Mucosa of descending colon (tissue), 3 donors: ENCODE data around the gene CDKAL1. TPM values are rescaled to one million over a fixed set of nuclear protein-coding genes. Genes with fewer than 3 reads are reported as not detected.

Source experiments
- ATAC-seq: fragments of 200-7000 bp; cut with Tn5 transposase; one replicate; pipeline ENCODE4 v1.9.1; 2020; ENCODE audit warnings: mild to moderate bottlenecking, moderate library complexity
- DNase-seq, 3 donors: peaks; one replicate each; pipeline ENCODE4 v3.0.0-alpha.2; 2020
- H3K36me3 ChIP-seq: fragments of 200-600 bp; one replicate; pipeline ENCODE4 v1.8.0; 2021; ENCODE audit warnings: low read depth, mild to moderate bottlenecking
- H3K4me1 ChIP-seq: fragments of 200-600 bp; one replicate; pipeline ENCODE4 v1.8.0; 2021; ENCODE audit warnings: low read depth, mild to moderate bottlenecking
- H3K4me3 ChIP-seq: fragments of 200-600 bp; one replicate; pipeline ENCODE4 v1.8.0; 2021; ENCODE audit warnings: mild to moderate bottlenecking
- H3K9me3 ChIP-seq: fragments of 200-600 bp; one replicate; pipeline ENCODE4 v1.8.0; 2021; ENCODE audit warnings: mild to moderate bottlenecking
- intact Hi-C, 2 donors: fragments of 100-400 bp; cut with DNase I in 1 of 2; cut with micrococcal nuclease in 1 of 2; formaldehyde crosslinking; loops; one replicate each; pipeline versions ENCODE4 v1.11.0 to v1.11.1; 2022; cut with DNase I, micrococcal nuclease
- total RNA-seq, 3 donors: library from RNA; stranded (reverse); fragmentation: NEBNext Ultra II Directional in 2 of 3; extraction: Animal tissue kit (Norgen Biotek cat#: 25700) in 2 of 3; gene quantifications; one replicate each; pipeline versions ENCODE4 v1.2.1 to v1.2.4, GENCODE V29; 2021 to 2023
- TF ChIP-seq, protein P1 (sequence below): fragments of 200-600 bp; IDR thresholded peaks from one replicate; pipeline ENCODE4 v1.8.0; 2022; ENCODE audit warnings: antibody characterized with exemption, mild to moderate bottlenecking
- donor health status: DM: no; HTN: no; CAD: no; lungs with moderate emphysema.
- donor health status: DM: no; HTN: no; CAD: no.
- donor health status: DM: no; HTN: yes; CAD: no.

The CDKAL1 gene
- total RNA-seq, 3 donors from 2014 or later: 13.4 to 15.5 (median 15.3) TPM

DNA sequence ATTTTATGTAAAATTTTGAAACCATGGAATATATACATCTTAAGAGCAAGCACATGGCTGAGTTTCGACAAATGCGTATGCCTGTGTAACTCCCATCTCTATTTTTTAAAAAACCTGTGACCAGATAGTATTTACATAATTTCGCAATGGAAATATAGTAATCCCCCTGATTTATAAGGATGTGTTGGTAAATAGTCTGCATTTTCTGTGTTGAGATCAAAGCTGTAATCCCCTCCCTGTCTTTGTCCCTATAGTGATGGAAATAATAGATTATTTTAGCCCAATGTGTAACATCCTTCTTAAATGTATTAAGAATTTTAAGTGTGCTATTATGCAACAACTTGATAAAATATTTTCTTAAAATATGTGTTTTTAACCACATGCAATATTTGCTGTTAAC lies 267.3 kb downstream of the CDKAL1 start:
- DNase-seq (no peak), ATAC-seq (no peak)
- Histone ChIP-seq H3K36me3 (no peaks in the 10 kb centered on the region), H3K4me1 (no peaks in the 10 kb centered on the region), H3K9me3 (no peaks in the 10 kb centered on the region), H3K4me3 (no peak overlapping the region)
- TF ChIP-seq, protein P1, sequence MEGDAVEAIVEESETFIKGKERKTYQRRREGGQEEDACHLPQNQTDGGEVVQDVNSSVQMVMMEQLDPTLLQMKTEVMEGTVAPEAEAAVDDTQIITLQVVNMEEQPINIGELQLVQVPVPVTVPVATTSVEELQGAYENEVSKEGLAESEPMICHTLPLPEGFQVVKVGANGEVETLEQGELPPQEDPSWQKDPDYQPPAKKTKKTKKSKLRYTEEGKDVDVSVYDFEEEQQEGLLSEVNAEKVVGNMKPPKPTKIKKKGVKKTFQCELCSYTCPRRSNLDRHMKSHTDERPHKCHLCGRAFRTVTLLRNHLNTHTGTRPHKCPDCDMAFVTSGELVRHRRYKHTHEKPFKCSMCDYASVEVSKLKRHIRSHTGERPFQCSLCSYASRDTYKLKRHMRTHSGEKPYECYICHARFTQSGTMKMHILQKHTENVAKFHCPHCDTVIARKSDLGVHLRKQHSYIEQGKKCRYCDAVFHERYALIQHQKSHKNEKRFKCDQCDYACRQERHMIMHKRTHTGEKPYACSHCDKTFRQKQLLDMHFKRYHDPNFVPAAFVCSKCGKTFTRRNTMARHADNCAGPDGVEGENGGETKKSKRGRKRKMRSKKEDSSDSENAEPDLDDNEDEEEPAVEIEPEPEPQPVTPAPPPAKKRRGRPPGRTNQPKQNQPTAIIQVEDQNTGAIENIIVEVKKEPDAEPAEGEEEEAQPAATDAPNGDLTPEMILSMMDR: no peak
- intact Hi-C loops: no loop called here

- ATAC-seq: no peak
- TF ChIP-seq, protein P1: no peak
- H3K36me3 ChIP-seq: no peaks in the 10 kb centered on the region
- no peaks in the 10 kb centered on the region for H3K9me3 ChIP-seq
- no peaks in the 10 kb centered on the region for H3K4me1 ChIP-seq
- no peak overlapping the region for H3K4me3 ChIP-seq
- no peak for DNase-seq
- intact Hi-C loops: no loop called here
These were observed 268.3 kb downstream of the CDKAL1 start for GRCh38 chr6:20802596-20802995.

DNA sequence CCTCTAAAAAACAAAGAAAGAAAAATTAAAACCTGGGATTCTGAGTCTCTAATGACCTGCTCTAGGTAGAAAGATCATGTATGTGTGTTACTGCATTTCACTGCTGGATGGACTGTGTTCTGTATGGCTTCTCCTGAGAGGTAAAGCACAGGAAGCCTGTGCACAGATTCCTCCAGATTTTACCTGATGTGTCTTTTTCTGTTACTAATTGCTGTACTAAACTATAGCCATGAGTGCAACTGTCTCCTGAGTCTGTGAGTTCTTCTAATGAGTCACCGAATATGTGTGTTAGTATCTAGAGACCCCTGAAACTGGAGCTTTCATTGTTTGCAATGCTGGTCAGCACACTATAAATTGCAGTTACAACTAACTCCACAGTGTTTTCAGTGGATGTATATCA lies 270.8 kb downstream of the CDKAL1 start:
- no peak for ATAC-seq

DNA sequence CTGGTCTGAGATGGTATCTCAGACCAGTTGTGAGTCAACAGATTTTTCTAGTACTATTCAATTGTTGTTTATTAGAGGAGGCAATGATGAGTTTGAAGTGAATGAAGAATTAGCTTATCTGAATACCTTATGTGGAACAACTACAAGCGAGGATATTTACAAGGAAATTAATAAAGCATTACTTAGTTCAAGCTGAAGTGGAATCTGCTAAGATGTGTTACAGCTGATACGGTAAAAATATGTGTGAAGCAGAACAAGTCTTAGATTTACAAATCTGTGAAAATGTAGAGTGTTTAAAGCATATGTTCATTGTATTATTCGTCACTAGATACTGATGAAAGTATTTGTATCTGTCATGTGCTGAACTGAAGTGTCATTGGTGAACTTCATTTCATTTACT lies 272.4 kb downstream of the CDKAL1 start:
- DNase-seq: no peak
- intact Hi-C loops: no loop called here
- Histone ChIP-seq H3K36me3 (no peaks in the 10 kb centered on the region), H3K4me1 (no peaks in the 10 kb centered on the region), H3K4me3 (no peak overlapping the region), H3K9me3 (no peaks in the 10 kb centered on the region)
- TF ChIP-seq, protein P1: no peak
- no peak for ATAC-seq

More for the DNA sequence above, 270.8 kb downstream of the CDKAL1 start:
- Histone ChIP-seq H3K9me3 (no peaks in the 10 kb centered on the region), H3K4me3 (no peak overlapping the region), H3K4me1 (no peaks in the 10 kb centered on the region), H3K36me3 (no peaks in the 10 kb centered on the region)
- TF ChIP-seq, protein P1: no peak
- intact Hi-C loops: no loop called here
- no peak for DNase-seq

DNA sequence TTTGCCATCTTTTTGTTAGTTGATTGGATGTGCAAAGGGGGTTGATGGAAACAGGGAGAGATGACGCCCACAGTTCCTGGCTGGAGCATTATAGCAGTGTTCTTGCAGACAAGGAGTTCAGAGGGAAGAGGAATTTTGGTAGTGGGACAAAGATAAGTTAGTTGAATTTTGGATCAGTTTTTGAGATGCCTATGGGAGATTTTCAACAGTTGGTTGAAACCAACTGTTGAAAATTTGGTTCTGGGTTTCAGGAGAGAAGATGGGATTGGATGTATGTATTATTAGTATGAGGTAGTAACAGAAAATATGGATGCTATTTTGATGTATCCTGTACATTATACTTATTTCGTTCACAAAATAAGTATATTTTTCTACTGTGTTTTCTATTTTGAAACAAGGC lies 274.2 kb downstream of the CDKAL1 start:
- intact Hi-C loops: no loop called here
- TF ChIP-seq, protein P1: no peak

DNA sequence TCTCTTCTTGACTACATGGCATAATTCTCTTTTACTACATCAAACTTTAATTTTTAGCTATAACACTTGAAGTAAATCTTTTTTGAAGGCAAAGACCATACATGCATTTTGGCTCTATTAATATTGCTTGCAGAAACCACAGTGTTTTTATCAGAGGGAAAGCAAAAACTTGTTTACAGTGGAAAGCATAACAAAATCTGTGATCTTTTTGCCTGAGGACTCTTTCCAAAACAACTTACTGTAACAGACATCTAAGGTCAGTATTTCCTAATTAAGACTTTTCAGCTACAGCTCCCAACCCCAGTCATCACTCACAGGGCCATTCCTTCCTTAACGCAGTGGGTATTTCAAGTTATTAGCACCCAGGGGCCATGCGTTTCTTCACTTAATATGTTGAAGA lies 274.7 kb downstream of the CDKAL1 start:
- H3K4me1 ChIP-seq: no peaks in the 10 kb centered on the region
- ATAC-seq: no peak
- no peaks in the 10 kb centered on the region for H3K36me3 ChIP-seq
- H3K4me3 ChIP-seq: no peak overlapping the region
- no peaks in the 10 kb centered on the region for H3K9me3 ChIP-seq
- intact Hi-C loops: no loop called here
- TF ChIP-seq, protein P1: no peak
- no peak for DNase-seq

More for the DNA sequence above, 274.2 kb downstream of the CDKAL1 start:
- Histone ChIP-seq H3K4me1 (no peaks in the 10 kb centered on the region), H3K9me3 (no peaks in the 10 kb centered on the region), H3K36me3 (no peaks in the 10 kb centered on the region), H3K4me3 (no peak overlapping the region)
- no peak for DNase-seq
- ATAC-seq: no peak
